H9 (cell line): ENCODE results near the gene GABRD. TPM values are rescaled to one million over a fixed set of nuclear protein-coding genes. Genes with fewer than 3 reads are reported as not detected.
A peak's percentile ranks its signal among the peaks of the same experiment; 100 is the strongest.

Experiments
- DNase-seq: peaks from one replicate; pipeline ENCODE4 v3.0.0-alpha.2; 2017
- H2AFZ ChIP-seq: one replicate; pipeline ENCODE4 v1.6.1; 2013; ENCODE audit warnings: mild to moderate bottlenecking, low read length, control low read depth, moderate library complexity
- H2AK5ac ChIP-seq: 2 replicates; pipeline ENCODE4 v1.6.1; 2013; ENCODE audit warnings: low read length, control low read depth, mixed read lengths; ENCODE audit not compliant: insufficient read length
- H2BK120ac ChIP-seq: one replicate; pipeline ENCODE4 v1.6.1; 2013; ENCODE audit warnings: low read depth, mild to moderate bottlenecking, low read length, control low read depth, inconsistent platforms; ENCODE audit not compliant: poor library complexity, severe bottlenecking
- H2BK12ac ChIP-seq: 2 replicates; pipeline ENCODE4 v1.6.1; 2013; ENCODE audit warnings: low read length, control low read depth, mixed read lengths, low read depth; ENCODE audit not compliant: insufficient read length
- H2BK15ac ChIP-seq: 2 replicates; pipeline ENCODE4 v1.6.1; 2013; ENCODE audit warnings: low read depth, low read length, control low read depth
- H2BK20ac ChIP-seq: one replicate; pipeline ENCODE4 v1.6.1; 2013; ENCODE audit warnings: low read depth, mild to moderate bottlenecking, low read length, control low read depth, inconsistent platforms; ENCODE audit not compliant: poor library complexity, severe bottlenecking
- H2BK5ac ChIP-seq: 2 replicates; pipeline ENCODE4 v1.6.1; 2013; ENCODE audit warnings: low read length, control low read depth, mixed read lengths; ENCODE audit not compliant: insufficient read length
- H3K14ac ChIP-seq: 2 replicates; pipeline ENCODE4 v1.6.1; 2013; ENCODE audit warnings: low read length, control low read depth; ENCODE audit not compliant: insufficient read depth
- H3K18ac ChIP-seq: 2 replicates; pipeline ENCODE4 v1.6.1; 2013; ENCODE audit warnings: low read depth, mild to moderate bottlenecking, mixed read lengths, low read length, control low read depth; ENCODE audit not compliant: insufficient read length
- H3K23ac ChIP-seq: 2 replicates; pipeline ENCODE4 v1.6.1; 2013; ENCODE audit warnings: low read length, control low read depth, mixed read lengths, low read depth; ENCODE audit not compliant: insufficient read length
- H3K23me2 ChIP-seq: 2 replicates; pipeline ENCODE4 v1.6.1; 2013; ENCODE audit warnings: low read depth, mild to moderate bottlenecking, mixed read lengths, low read length, control low read depth; ENCODE audit not compliant: insufficient read length, poor library complexity, severe bottlenecking
- H3K27ac ChIP-seq: 2 replicates; pipeline ENCODE4 v1.5.1; 2013; ENCODE audit warnings: low read length, control low read depth, mixed read lengths, low read depth; ENCODE audit not compliant: insufficient read length
- H3K27me3 ChIP-seq: 2 replicates; pipeline ENCODE4 v1.6.1; 2013; ENCODE audit warnings: low read length, control low read depth, inconsistent platforms; ENCODE audit not compliant: insufficient read depth
- H3K4ac ChIP-seq: 2 replicates; pipeline ENCODE4 v1.6.1; 2013; ENCODE audit warnings: low read depth, mild to moderate bottlenecking, control low read depth, inconsistent platforms, low read length, moderate library complexity
- H3K4me1 ChIP-seq: 2 replicates; pipeline ENCODE4 v1.6.1; 2013; ENCODE audit warnings: low read length, control low read depth, inconsistent platforms; ENCODE audit not compliant: insufficient read depth
- H3K4me2 ChIP-seq: 2 replicates; pipeline ENCODE4 v1.6.1; 2013; ENCODE audit warnings: low read length, control low read depth, mixed read lengths; ENCODE audit not compliant: insufficient read length, insufficient read depth
- H3K56ac ChIP-seq: 2 replicates; pipeline ENCODE4 v1.6.1; 2013; ENCODE audit warnings: low read depth, mild to moderate bottlenecking, mixed read lengths, low read length, control low read depth; ENCODE audit not compliant: insufficient read length
- H3K79me1 ChIP-seq: 2 replicates; pipeline ENCODE4 v1.6.1; 2013; ENCODE audit warnings: low read depth, mild to moderate bottlenecking, moderate library complexity, low read length, control low read depth, inconsistent platforms; ENCODE audit not compliant: insufficient read depth, poor library complexity, severe bottlenecking
- H3K79me2 ChIP-seq: 2 replicates; pipeline ENCODE4 v1.6.1; 2013; ENCODE audit warnings: low read length, control low read depth, inconsistent platforms; ENCODE audit not compliant: insufficient read depth
- H3K9ac ChIP-seq: 2 replicates; pipeline ENCODE4 v1.6.1; 2013; ENCODE audit warnings: low read length, control low read depth, mixed read lengths; ENCODE audit not compliant: insufficient read length; ENCODE audit errors: extremely low read depth
- H3K9me3 ChIP-seq: one replicate; pipeline ENCODE4 v1.6.1; 2013; ENCODE audit warnings: low read depth, low read length, inconsistent platforms; ENCODE audit not compliant: control insufficient read depth
- H3T11ph ChIP-seq: one replicate; pipeline ENCODE4 v1.6.1; 2013; ENCODE audit warnings: mild to moderate bottlenecking, low read length, control low read depth, inconsistent platforms
- H4K20me1 ChIP-seq: one replicate; pipeline ENCODE4 v1.6.1; 2013; ENCODE audit not compliant: control insufficient read depth, insufficient read length, insufficient read depth
- H4K5ac ChIP-seq: 2 replicates; pipeline ENCODE4 v1.6.1; 2013; ENCODE audit warnings: low read depth, mild to moderate bottlenecking, mixed read lengths, low read length, control low read depth; ENCODE audit not compliant: insufficient read length
- H4K8ac ChIP-seq: replicated peaks from 2 replicates; pipeline ENCODE4 v1.6.1; 2013; ENCODE audit warnings: low read length, control low read depth, mixed read lengths, low read depth; ENCODE audit not compliant: insufficient read length
- H4K91ac ChIP-seq: 2 replicates; pipeline ENCODE4 v1.6.1; 2013; ENCODE audit warnings: low read depth, mild to moderate bottlenecking, moderate library complexity, mixed read lengths, low read length, control low read depth; ENCODE audit not compliant: insufficient read length
- H3K27ac Mint-ChIP-seq, 3 experiments: 2 replicates in 2 of 3; 3 replicates in 1 of 3; pipeline ENCODE4 v1.8.0; 2020 to 2021; ENCODE audit warnings: mixed read lengths in 3 of 3, mild to moderate bottlenecking in 1 of 3, moderate library complexity in 1 of 3
- H3K27me3 Mint-ChIP-seq: 2 replicates; pipeline ENCODE4 v1.8.0; 2021; ENCODE audit warnings: low read depth, mild to moderate bottlenecking, moderate library complexity, mixed read lengths
- H3K36me3 Mint-ChIP-seq, 3 experiments: 2 replicates in 2 of 3; 3 replicates in 1 of 3; pipeline ENCODE4 v1.8.0; 2020 to 2021; ENCODE audit warnings: low read depth in 3 of 3, mixed read lengths in 3 of 3; ENCODE audit not compliant: insufficient read depth in 1 of 3
- H3K4me1 Mint-ChIP-seq, 2 experiments: 2 replicates each; pipeline ENCODE4 v1.8.0; 2020; ENCODE audit warnings: mixed read lengths in 2 of 2
- H3K4me3 Mint-ChIP-seq, 2 experiments: 2 replicates in 1 of 2; 3 replicates in 1 of 2; pipeline ENCODE4 v1.8.0; 2020 to 2021; ENCODE audit warnings: mild to moderate bottlenecking in 2 of 2, mixed read lengths in 2 of 2, moderate library complexity in 1 of 2
- H3K9me3 Mint-ChIP-seq, 2 experiments: 2 replicates in 1 of 2; 3 replicates in 1 of 2; pipeline ENCODE4 v1.8.0; 2020; ENCODE audit warnings: mild to moderate bottlenecking in 2 of 2, mixed read lengths in 2 of 2, moderate library complexity in 1 of 2
- CTCF ChIP-seq: fragments of 200-600 bp; sonication (generic); conservative IDR thresholded peaks from 3 replicates; pipeline ENCODE4 v1.8.0; 2021; ENCODE audit warnings: antibody characterized with exemption, mild to moderate bottlenecking
- WGBS: extraction: QIAGEN DNeasy Blood & Tissue Kit; methylation state at CpG from one replicate; pipeline ENCODE4 v1.1.7; 2013; ENCODE audit warnings: missing lambda C conversion rate, low lambda C conversion rate, mixed read lengths; ENCODE audit not compliant: insufficient read length; ENCODE audit errors: extremely low coverage; 5-methylcytosine and 5-hydroxymethylcytosine counted together
- total RNA-seq: library from RNA; stranded (reverse); gene quantifications from 2 replicates; pipeline ENCODE4 v1.2.1, GENCODE V29; 2021

Gene GABRD
- total RNA-seq, 1 experiment from 2014 or later, result 0.59 TPM

- H3K79me2 ChIP-seq, result no peaks in the 10 kb centered on the region
- H3K27me3 Mint-ChIP-seq, result peaks cover 20% of the 10 kb centered on the region
- H3K23me2 ChIP-seq, result peaks cover 8% of the 10 kb centered on the region
- no peak overlapping the region for H3K4me2 ChIP-seq
- no peaks in the 10 kb centered on the region for H4K20me1 ChIP-seq
- H2BK12ac ChIP-seq, result no peak overlapping the region
- no peak overlapping the region for H3K56ac ChIP-seq
- no peak overlapping the region for H4K8ac ChIP-seq
- H3K14ac ChIP-seq, result no peak overlapping the region
- H3K27ac ChIP-seq, result no peak overlapping the region
- WGBS, result no CpG with 5 or more reads among the region's 20 CpGs
- no peak overlapping the region for H3K18ac ChIP-seq
- no peak overlapping the region for H3T11ph ChIP-seq
- no peak overlapping the region for H2AFZ ChIP-seq
- no peak overlapping the region for H4K91ac ChIP-seq
- no peak overlapping the region for H2AK5ac ChIP-seq
- peaks cover 15 to 33% of the 10 kb centered on the region in 2 experiments for H3K4me1 Mint-ChIP-seq
- no peaks in the 10 kb centered on the region for H3K79me1 ChIP-seq
- no peak overlapping the region for H2BK15ac ChIP-seq
- H2BK20ac ChIP-seq, result no peak overlapping the region
- H4K5ac ChIP-seq, result no peak overlapping the region
- no peak overlapping the region for H3K4me3 Mint-ChIP-seq
- H3K9me3 Mint-ChIP-seq, result peaks cover 0 to 3% of the 10 kb centered on the region in 2 experiments; a peak in 2 of 5 replicates
- no peak overlapping the region for H2BK120ac ChIP-seq
- H3K9ac ChIP-seq, result no peak overlapping the region
- H3K9me3 ChIP-seq, result no peaks in the 10 kb centered on the region
- H3K27me3 ChIP-seq, result no peaks in the 10 kb centered on the region
- no peak overlapping the region for H3K27ac Mint-ChIP-seq
- no peak overlapping the region for H3K4ac ChIP-seq
- no peaks in the 10 kb centered on the region for H3K4me1 ChIP-seq
- TF ChIP-seq CTCF, result peak; percentile 95
- no peaks in the 10 kb centered on the region; a peak in 2 of 7 replicates for H3K36me3 Mint-ChIP-seq
- H3K23ac ChIP-seq, result no peak overlapping the region
- no peak overlapping the region for H2BK5ac ChIP-seq
- DNase-seq, result peak; percentile 94
Observed at GRCh38 chr1:2046174-2046917, 27.2 kb downstream of the GABRD start.
